ENCODE data around the gene MLH3. TPM values are rescaled to one million over a fixed set of nuclear protein-coding genes. Genes with fewer than 3 reads are reported as not detected.

Gene MLH3
- total RNA-seq, 1 experiment from 2014 or later, result 23.0 TPM

GRCh38 chr14:74977164-74977900, 73.9 kb downstream of the MLH3 start:
- Histone ChIP-seq H3K4me1 (ENCODE audit: insufficient read depth, low read length) (no peaks in the 10 kb centered on the region; the same call in 1 of the 2 replicates), H3K79me2 (ENCODE audit: insufficient read depth, low read length) (no peaks in the 10 kb centered on the region), H4K91ac (ENCODE audit: insufficient read length, low read depth, low read length) (no peak overlapping the region), H3K14ac (ENCODE audit: insufficient read depth, low read length) (no peak overlapping the region), H3K23me2 (ENCODE audit: insufficient read length, low read depth, low read length, poor library complexity, severe bottlenecking) (no peaks in the 10 kb centered on the region), H3K79me1 (ENCODE audit: insufficient read depth, low read depth, low read length, poor library complexity, severe bottlenecking) (no peaks in the 10 kb centered on the region), H3K27me3 (ENCODE audit: insufficient read depth, low read length) (no peaks in the 10 kb centered on the region), H2BK15ac (ENCODE audit: low read depth, low read length) (no peak overlapping the region), H3K27ac (ENCODE audit: insufficient read length, low read depth, low read length) (no peak overlapping the region), H3K56ac (ENCODE audit: insufficient read length, low read depth, low read length) (no peak overlapping the region), H2AFZ (ENCODE audit: low read length) (no peak overlapping the region), H3T11ph (ENCODE audit: low read length) (no peak overlapping the region), H3K4me2 (ENCODE audit: insufficient read depth, insufficient read length, low read length) (no peak overlapping the region), H3K4ac (ENCODE audit: low read depth, low read length) (no peak overlapping the region), H2BK20ac (ENCODE audit: low read depth, low read length, poor library complexity, severe bottlenecking) (no peak overlapping the region), H2BK120ac (ENCODE audit: low read depth, low read length, poor library complexity, severe bottlenecking) (no peak overlapping the region), H2BK12ac (ENCODE audit: insufficient read length, low read depth, low read length) (no peak overlapping the region), H3K9me3 (ENCODE audit: control insufficient read depth, low read depth, low read length) (no peaks in the 10 kb centered on the region), H3K18ac (ENCODE audit: insufficient read length, low read depth, low read length) (no peak overlapping the region), H2BK5ac (ENCODE audit: insufficient read length, low read length) (no peak overlapping the region), H2AK5ac (ENCODE audit: insufficient read length, low read length) (no peak overlapping the region), H3K23ac (ENCODE audit: insufficient read length, low read depth, low read length) (no peak overlapping the region), H4K8ac (replicated peaks; ENCODE audit: insufficient read length, low read depth, low read length) (no peak overlapping the region), H4K5ac (ENCODE audit: insufficient read length, low read depth, low read length) (no peak overlapping the region), H3K9ac (ENCODE audit: extremely low read depth, insufficient read length, low read length) (no peak overlapping the region), H4K20me1 (ENCODE audit: control insufficient read depth, insufficient read depth, insufficient read length) (no peaks in the 10 kb centered on the region)
- H3K27ac Mint-ChIP-seq, result peak overlapping the region in 1 of 3 experiments; percentile 70; a peak in 1 of 7 replicates
- WGBS (ENCODE audit: extremely low coverage, insufficient read length, low lambda C conversion rate), result no CpG with 5 or more reads among the region's 12 CpGs
- no peaks in the 10 kb centered on the region; the same call in 1 of the 2 replicates for H3K27me3 Mint-ChIP-seq (ENCODE audit: low read depth)
- H3K4me3 Mint-ChIP-seq, result peak overlapping the region in 1 of 2 experiments; percentile 2; a peak in 1 of 5 replicates
- peaks cover 33 to 51% of the 10 kb centered on the region in 2 experiments for H3K4me1 Mint-ChIP-seq
- no peaks in the 10 kb centered on the region for H3K36me3 Mint-ChIP-seq (ENCODE audit: insufficient read depth in 1 of 3, low read depth in 3 of 3)
- no peaks in the 10 kb centered on the region for H3K9me3 Mint-ChIP-seq
- DNase-seq, result peak; percentile 21
- TF ChIP-seq CTCF (conservative IDR thresholded peaks at IDR 0.05), result no peak

Data from H9 (cell line).